HG02763 (cell line): ENCODE results near the gene AUTS2.

Source experiments
- ATAC-seq: cut with Tn5 transposase; IDR thresholded peaks from one replicate; pipeline ENCODE4 v1.9.1; 2021; ENCODE audit warnings: mild to moderate bottlenecking, moderate library complexity; ENCODE audit not compliant: unreplicated experiment

Gene AUTS2

DNA sequence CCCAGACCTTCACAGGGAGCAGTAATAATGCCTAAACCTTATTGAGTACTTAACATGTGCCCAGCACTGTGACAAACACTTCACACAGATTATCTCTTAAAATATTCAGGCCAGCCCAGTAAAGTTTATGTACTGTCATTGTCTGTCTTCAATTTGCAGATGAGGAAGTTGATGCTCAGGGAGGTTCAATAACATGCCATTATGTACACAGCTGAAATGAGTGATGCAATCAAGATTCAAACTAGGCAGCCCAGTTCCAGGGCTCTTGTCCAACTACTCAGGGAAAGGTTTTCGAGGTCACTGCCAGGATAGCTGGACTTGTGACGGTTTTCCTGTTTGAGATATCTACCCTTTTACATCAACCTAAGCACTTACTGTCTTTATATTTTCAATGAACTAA is 56.1 kb downstream of the AUTS2 start:
- no peak for ATAC-seq

DNA sequence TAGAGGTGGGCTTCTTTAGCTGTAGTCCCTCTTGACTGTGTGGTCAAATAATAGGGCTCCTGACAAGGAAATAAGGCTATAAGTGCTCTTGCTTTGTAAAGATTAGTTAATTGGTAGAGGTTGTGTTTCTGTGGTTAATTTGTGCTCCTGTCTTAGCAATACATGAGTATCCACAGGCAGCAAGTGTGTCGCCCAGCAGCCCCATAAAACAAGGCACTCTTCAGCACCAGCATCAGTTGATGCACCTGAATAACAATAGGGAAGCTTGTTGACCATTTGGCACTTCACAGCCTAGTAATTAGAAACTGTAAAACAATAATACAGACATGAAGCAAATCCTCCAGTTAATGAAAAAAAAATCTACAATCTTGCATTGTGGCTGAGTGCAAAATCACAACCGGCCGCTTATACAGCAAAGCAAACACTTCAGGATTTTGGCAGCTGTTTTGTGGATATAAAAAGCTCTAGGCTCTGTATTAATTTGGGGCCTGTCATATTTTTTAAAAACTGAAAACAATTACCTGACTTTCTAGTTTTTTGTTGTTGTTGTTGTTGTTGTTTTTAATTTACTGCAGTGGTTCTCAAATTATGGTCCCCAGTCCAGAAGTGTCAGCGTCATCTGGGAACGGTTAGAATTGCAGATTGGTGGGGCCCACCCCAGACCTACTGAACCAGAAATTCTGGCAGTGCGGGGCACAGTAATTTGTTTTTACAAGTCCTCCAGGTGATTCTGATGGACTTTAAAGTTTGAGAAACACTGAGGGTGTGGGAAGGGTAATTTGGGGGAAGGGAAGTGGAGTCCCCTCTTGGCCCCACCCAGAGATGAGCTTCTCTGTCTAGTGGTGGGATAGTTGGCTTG is 56.8 kb downstream of the AUTS2 start:
- ATAC-seq: no peak

DNA sequence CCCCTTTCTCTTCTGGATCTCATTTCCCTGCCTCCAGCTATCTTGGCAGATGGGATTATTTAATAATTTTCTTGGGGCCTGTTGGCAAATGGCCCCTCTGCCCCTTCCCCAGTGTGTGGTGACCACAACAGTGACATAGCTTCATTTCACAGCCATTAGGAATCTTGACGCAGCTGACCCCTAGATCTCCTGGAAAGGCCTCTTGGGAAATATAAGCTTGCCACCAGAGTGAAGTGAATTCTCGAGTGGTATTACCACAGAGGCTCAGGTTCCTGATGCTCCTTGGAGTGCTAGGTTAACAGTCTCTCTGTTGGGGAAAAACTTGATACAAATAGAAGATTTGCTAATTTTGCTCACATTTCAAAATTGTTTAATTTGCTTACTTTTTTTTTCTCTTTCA is 57.8 kb downstream of the AUTS2 start:
- no peak for ATAC-seq

DNA sequence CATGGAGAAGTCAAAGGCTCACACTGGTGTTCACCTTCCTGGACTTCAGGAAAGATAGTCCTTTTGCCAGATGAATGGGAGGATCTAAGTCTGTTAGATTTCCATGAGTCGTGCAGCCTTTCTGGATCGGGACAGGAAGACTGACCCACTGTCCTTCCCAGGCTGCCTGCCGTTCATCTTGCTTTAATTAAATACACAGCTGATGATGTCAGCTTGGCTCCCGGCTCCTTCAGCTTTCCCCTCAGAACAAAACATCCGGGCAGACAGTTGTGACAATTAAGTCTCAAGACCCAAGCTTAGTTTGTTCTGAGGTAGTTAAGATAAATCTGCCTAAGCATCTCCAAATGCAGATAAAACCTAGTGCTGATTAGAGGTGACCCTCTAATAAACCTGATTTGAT is 58.6 kb downstream of the AUTS2 start:
- no peak for ATAC-seq

DNA sequence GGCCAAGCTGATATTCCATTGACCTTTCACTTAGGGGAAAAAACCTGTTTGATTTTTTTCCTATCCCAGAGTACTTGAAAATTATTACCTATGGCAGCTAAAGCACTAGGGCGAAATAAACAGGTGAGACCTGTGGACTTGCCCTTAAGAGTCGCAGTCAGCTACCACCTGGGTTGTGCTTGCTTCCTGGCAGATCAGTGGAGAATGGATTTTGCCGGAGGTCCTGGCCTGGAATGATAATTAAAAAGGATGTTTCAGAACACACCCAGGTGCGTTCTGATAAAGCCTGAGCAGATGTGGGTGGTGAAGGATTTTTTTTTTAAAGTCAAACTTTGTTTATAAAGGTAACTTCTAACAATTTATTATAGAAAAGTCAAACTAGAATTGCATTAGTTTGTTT is 59.1 kb downstream of the AUTS2 start:
- ATAC-seq: no peak

DNA sequence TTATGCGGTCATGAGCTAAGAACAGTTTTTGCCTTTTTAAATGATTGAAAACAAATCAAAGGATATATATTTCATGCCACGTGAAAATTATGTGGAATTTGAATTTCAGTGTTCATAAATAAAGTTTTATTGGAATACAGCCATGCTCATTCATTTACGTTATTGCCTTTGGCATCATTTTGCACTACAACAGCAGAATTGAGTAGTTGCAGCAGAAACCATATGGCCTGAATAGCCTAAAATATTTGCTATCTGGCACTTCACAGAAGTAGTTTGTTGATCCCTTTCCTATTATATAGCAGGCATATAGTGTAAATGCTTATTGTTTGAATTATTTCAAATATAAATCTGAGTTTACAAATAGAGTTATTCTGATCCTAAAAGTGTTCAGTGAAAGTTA is 59.7 kb downstream of the AUTS2 start:
- no peak for ATAC-seq

DNA sequence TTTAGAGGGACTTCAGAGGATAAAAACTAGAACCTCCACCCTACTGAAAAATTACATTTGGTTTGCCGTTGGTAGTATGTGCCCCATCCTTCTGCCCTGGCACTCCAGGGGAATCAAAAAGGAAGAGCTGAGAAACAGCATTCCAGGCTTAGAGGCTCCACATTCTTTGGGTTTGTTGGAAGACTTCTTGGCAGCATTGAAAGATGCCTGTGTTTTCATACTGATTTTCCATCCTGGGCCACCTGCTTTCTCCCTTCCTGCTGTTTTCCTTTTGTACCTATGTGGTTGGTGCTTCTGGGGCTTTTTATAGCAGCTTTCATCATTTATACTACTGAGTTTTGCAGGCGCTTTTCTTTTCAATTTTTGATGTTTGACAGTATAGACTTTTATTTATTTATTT is 61.7 kb downstream of the AUTS2 start:
- ATAC-seq: no peak

DNA sequence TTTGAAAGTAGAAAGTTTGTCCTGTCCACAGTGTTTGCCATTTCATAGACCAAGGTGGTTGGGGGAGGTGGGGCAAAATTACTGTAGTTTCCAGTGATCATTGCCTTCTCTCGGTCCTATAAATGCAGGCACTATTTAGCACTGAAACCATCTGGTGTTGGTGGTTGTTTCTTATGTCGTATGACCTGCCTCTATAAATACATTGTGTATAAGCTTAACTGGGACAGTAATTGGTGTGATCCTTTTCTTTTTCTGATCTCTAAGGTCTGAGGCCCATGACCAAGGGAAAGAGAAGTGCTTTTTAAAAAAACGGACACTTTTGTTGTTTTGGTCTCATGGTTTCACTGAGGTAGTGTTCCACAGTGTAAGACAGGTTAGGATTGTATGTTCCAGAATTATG is 63.1 kb downstream of the AUTS2 start:
- ATAC-seq: no peak

DNA sequence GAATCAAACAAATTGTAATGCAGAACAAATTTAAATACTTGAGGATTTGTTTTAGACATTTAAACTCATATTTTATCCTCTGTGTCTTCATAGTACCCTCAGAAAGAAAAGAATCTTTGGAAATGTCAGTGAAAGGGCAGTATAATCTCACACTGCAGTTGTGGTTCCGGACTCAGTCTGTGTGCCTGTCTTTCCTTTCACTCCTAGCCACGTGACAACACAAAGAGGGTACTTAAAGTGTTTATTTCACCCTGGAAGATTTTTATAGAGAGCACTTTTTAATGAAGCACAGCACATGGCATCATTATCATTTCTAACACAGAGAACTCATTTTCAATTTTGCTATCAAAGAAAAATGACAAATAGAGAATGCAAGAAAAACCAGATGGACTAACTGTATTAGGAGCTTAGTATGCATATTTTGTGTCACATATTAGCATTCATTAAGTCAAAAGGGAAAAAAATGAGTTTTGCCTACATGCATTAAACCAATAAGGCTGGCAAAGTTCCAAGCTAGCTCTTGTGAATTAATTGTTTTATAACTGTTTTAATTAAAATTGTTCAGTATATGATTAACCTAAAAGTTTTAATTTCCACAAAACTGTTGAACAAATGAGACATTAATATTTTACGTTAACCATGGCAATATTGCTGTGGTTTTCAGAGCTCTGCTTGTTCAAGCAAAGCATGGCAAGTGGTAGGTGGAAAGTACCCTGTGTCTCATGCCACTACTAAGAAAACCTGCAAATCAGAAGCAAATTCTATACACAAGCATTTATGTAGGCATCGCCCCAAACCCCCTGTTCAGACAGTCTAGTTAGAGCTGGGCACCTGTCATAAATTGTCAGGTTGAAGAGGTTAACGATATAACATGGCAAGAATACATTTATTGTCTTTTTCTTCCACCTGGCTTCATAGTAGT is 65.9 kb downstream of the AUTS2 start:
- peak; percentile 59 for ATAC-seq

DNA sequence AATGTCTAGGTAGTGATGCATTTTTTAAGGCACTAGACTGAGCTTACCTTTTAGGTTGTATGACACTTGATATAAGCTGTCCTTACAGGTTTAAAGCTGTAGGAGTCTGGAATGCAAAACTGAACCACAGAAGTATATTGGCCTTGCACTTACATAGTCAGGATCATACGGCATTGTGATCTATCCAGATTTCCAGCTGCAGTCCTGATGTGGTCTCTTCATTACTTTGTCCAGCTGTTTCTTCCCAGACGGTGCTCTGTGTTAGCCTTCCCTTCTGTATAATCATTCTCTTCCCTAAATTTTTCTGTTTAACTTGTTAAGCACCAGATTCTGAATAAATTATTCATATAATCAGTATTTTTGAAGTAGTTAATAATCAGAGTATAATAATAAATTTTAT is 67.1 kb downstream of the AUTS2 start:
- ATAC-seq: no peak

DNA sequence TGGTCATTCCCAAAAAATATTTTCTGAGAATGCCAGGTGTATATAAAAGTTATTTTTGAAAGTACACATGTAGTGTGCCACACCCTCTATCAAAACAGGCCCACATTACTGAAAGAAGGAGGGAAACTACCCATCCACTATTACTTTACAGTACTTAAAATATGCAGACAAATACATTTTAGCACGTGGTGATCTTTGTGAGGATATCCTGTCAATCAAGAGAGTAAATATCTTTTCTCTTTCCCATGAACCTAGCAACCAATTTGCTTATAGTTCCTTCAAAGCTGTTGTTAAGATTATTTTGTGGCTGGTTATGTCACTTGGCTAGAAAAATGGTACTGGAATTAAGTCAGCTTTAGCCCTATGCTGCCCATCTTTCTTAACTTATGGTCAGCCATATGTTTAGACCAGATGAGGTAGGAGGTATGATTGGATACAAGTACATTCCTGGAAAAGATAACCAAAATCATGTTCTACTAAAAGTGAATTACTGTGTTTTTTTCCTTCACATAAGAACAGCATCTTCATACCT is 70.1 kb downstream of the AUTS2 start:
- ATAC-seq: no peak

DNA sequence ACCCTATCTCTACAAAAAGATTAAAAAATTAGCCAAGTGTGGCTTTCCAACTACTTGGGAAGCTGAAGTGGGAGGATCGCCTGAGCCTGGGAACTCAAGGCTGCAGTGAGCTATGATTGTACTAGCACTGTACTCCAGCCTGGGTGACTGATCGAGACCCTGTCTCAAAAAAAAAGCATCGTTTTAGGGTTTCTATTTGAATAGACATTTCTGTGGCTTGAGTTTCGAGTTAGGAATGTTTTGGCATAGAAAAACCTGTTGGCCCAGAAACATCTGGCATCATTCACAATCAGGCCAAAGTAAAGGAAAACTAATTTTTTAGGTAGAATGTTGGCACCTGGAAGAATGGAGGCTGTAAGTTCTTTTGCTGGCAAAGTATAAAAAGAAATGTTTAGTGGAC is 72.4 kb downstream of the AUTS2 start:
- no peak for ATAC-seq

DNA sequence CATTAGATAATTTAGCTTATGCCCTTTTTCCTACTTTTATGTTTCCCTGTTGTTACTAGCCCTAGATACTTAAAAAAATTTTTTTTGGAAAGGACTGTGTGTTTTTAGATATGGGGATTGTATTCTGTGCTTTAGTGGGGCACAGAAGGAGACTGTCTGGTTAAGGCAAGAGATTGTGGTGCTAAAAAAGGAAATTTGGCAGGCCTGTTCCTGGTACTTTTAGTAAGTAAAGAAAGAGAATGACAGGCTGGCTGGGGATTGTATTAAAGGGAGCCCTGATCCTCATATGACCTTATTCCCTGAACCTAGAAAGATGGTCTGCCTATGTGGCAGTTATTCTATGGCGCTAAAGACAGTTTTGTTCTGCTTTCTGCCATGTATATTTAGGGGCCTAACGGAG is 74.8 kb downstream of the AUTS2 start:
- ATAC-seq: no peak

DNA sequence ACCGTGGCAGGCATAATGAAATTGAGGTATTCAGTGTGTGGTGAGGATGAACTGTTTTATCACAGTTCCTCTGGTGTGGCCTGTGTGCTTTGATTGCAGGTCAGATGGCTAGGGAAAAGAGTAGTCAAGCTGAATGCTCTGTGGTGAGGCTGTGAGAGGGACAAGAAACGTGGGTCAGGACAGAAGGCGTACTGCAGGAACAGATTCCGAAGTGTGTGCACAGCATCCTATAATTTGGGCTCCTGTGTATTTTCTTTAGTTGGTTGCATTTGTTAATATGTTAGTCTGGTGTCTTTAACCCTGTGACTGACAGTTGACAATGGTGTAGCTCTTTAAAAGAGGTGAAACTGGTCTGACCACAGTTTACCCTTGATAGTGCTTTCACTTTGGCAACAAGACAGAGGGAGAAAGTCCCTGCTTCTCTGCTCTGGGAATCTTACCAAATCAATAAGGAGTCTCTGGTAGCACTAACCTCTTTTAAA is 76.5 kb downstream of the AUTS2 start:
- ATAC-seq: peak; percentile 81

DNA sequence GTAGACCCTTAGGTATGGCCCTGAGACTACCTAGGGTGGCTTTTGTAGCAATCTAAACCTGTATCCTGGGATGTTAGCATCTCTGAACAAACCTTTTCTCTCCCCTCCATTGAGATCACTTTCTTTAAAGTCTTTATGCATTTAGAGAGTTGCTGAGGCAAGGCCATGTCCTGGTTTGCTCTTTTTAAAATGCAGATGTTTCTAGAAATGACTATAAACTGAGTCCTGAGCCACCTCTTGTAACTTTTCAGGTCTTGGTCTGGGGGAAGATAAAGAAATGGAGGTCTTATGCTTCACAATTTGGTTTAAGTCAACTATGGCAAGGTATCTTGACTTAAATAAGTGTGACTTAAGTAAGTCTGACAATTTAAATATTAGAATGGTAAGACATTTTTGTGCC is 78.0 kb downstream of the AUTS2 start:
- no peak for ATAC-seq

DNA sequence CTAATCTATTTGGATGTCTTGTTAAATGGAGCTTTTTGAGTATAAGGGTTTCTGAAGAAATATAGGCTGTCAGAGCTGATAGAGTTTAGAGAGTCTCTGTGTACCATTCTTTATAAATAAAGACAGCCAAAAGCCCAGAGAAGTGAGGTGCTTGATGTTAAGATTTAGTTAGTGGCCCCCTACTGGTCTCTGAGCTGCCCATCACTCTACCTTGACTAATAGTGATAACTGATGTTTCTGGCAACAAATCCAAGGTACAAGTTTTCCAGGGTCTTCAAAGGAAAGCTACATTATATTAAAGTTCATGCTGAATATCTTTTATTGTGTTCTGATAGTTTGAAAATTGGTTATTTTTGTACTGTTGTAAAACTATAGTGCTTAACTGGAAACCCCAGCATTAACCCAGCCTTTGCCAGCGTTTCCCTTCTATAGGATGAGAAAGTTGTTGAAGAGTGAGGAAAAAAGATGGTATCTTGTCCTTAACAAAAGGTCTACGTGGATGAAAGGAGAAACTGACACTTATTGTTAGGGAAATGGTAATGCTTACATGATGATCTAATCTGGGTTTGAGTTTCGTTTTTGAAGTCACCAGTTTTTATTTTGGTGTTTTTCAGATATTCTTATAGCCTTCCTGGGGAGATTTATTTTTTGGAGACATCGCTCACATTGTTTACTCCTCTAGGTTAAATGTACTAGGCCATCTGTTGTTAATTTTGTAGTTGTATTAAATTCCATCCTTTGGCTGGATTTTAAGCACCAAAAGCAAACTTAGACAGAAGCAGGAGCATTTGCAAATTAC is 79.0 kb downstream of the AUTS2 start:
- ATAC-seq: no peak

DNA sequence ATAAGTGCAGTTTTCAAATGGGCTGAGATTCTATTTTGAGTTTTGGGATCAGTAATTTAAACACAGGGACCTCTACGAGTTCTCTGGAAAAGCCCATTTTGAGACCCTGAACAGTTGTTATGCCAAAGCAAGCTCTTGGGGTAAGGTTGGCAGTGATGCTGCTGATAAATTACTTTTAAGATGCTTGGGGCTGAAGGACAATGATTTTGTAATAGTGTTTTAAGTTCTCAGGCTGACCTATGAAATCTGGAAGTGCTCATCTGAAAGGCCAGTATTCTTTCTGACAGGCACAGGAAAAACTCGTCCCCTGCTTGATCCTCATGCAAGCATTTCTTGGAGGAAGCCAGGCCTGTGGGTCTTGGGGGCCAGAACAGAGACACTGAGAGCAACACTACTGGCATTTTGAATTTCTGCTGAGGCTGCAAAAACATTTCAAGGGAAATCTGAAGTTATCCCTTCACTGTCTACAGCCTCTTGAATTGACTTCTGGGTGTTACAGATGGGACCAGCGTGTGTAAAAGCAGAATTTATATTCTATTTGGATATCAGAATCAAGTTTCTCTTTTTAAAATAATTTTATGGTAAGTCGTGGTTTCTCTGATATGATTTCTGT is 79.7 kb downstream of the AUTS2 start:
- ATAC-seq: no peak

DNA sequence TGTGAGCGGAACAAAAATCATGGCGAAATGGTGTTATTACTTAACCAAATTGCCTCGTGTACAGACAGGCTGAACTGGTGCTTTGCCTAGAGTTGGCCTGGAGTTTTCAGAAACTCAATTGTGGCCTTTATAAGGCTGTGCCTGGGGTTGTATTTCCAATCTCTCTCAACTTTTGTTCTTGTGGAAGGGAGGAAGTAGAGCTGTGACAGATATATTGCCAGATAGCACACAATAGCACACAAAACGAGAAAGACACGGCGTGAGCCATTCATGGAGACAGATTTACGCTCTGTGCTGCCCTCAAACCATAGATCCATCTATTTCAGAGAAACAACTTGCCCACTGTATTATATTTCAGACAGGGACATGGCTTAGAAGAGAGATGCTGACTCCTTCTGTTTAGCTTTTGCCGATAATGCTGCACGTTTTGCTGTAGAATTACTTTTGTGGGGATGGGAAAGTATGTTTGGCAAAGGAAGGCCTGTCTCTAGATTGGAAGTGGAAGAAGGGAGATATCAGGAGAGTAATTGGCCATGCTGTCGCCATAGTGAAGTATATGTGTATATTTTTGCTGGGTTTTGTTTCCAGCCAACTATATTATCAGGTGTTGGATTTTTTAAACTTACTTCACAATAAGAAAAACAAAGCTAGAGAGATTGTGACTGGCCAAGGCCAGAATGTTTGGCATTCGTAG is 80.4 kb downstream of the AUTS2 start:
- ATAC-seq: no peak

DNA sequence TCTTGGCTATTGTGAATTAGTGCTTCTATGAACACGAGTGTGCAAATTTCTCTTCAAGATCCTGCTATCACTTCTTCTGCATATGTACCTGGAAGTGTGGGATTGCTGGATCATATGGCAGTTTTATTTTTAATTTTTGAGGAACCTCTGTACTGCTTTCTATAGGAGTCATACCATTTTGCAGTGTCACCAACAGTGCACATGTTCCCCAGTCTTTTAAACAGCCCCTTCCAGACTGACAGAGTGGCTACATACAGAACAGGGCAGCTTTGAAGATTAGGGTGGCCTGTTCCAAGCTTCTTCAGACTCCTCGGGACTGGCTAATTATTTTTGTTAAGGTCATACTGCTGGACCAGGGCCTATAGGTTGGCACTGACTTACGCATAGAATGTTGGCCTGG is 82.9 kb downstream of the AUTS2 start:
- ATAC-seq: no peak

DNA sequence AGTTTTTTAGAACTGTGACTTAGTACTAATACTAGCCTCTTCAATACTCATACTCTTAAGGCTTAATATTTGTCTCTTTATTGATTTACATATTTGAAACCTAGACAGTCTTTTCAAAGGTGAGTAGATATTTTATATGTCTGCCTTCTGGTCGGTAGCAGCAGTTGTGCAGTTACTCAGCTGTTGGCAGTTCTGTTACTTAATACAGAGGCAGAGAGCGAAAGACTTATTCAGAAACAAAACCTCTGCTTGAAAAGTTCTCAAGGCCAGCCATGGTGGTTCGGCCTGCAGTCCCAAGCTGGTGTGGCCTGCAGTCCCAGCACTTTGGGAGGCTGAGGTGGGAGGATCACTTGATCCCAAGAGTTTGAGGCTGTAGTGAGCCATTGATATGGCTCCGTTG is 84.2 kb downstream of the AUTS2 start:
- ATAC-seq: no peak
